Astrocyte of the spinal cord (primary cell): Measurements from ENCODE around the gene PRKD1.
"Not testable (repeated sequence)": the region's sequence is repeated elsewhere in the genome, so short reads cannot be mapped to it uniquely, and the experiment has no call there.

ENCODE experiments used
- DNase-seq: peaks from one replicate; pipeline ENCODE4 v3.0.0; 2011; ENCODE audit warnings: low read depth, low spot score
- H3K4me3 ChIP-seq: 2 replicates; pipeline ENCODE4 v1.5.1; 2011; ENCODE audit warnings: low read depth, mild to moderate bottlenecking, low read length, moderate library complexity
- in situ Hi-C: cut with HindIII; loops from 2 replicates; pipeline ENCODE4 v1.10.0; 2017; ENCODE audit warnings: low sequenced_read_pairs
- TF ChIP-seq, protein P1 (sequence below): IDR thresholded peaks from 2 replicates; pipeline ENCODE4 v1.5.1; 2012; ENCODE audit warnings: low read depth, mild to moderate bottlenecking, low read length, inconsistent platforms

PRKD1 gene

DNA sequence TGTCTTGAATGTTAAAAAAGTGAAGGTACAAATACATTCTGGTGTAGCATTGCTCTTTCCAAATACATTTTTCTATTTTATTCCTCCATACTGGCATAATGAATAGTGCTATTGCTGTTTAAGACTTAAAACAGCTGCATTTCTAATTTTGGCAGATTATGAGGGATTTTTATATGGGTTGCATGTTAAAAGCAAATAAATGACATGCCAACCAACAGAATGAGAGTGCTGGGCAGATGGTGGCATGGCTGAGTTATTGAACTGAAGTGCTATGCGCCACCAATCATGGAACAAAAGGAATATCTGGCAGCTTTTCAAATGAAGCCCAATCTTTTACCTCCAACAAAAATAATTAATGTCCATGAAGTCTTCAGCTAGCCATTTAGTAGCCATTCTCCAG, 215.0 kb downstream of the PRKD1 start:
- in situ Hi-C loops = no loop called here
- no peak for DNase-seq
- no peak overlapping the region for H3K4me3 ChIP-seq
- TF ChIP-seq, protein P1, sequence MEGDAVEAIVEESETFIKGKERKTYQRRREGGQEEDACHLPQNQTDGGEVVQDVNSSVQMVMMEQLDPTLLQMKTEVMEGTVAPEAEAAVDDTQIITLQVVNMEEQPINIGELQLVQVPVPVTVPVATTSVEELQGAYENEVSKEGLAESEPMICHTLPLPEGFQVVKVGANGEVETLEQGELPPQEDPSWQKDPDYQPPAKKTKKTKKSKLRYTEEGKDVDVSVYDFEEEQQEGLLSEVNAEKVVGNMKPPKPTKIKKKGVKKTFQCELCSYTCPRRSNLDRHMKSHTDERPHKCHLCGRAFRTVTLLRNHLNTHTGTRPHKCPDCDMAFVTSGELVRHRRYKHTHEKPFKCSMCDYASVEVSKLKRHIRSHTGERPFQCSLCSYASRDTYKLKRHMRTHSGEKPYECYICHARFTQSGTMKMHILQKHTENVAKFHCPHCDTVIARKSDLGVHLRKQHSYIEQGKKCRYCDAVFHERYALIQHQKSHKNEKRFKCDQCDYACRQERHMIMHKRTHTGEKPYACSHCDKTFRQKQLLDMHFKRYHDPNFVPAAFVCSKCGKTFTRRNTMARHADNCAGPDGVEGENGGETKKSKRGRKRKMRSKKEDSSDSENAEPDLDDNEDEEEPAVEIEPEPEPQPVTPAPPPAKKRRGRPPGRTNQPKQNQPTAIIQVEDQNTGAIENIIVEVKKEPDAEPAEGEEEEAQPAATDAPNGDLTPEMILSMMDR = no peak

DNA sequence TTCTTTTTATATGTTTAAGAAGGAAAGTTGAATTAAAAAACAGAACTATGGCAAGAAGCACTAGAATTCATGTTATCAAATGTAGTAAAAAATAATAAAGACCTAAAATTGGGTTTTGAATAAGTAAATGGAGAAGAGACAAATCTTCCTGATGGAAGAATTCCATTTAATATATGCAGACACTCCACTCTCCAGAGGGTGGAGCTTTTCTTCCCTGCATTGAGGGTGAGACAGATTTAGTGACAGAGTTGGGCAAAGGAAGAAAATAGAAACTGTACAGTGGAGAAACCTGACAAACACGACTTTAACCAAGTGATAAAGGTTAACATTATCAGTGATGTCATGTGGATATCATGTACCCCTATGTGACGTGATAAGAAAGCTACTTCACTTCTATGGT, 217.6 kb downstream of the PRKD1 start:
- in situ Hi-C loops = no loop called here
- DNase-seq = no peak
- TF ChIP-seq, protein P1 = peak; percentile 40
- H3K4me3 ChIP-seq = no peak overlapping the region

DNA sequence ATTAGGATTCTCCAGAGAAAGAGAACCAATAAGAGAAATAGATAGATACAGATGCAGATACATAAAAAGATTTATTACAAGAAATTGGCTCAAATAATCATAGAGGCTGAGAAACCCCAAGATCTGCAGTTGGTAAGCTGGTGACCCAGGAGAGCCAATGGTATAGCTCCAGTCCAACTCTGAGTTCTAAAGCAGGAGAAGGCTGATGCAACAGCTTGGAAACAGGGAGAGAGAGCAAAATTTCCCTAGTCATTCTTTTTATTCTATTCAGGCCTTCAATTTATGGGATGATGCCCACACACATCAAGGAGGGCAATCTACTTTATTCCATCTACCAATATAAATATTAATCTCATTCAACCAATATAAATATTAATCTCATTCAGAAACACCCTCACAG, 218.2 kb downstream of the PRKD1 start:
- in situ Hi-C loops = no loop called here
- no peak overlapping the region for H3K4me3 ChIP-seq
- no peak for DNase-seq
- TF ChIP-seq, protein P1 = no peak

DNA sequence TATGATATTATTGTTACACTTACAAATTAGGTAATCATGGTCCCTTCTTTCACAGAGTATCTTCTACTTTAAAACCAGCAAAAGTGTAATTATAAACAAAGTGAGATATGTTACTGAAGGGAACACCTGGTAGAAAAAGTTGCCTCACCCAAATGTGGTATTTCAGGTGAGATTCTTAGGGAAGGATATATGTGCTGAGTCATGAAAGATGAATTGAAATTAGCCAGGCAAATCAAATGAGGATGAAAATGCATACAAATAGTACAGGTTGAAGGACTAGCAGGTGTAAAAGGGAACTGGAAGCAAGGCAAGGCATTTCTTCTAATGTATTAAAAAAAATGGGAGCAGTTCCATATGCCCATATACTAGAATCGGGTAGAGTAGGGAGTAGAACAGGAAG, 220.9 kb downstream of the PRKD1 start:
- TF ChIP-seq, protein P1 = no peak
- no peak for DNase-seq

DNA sequence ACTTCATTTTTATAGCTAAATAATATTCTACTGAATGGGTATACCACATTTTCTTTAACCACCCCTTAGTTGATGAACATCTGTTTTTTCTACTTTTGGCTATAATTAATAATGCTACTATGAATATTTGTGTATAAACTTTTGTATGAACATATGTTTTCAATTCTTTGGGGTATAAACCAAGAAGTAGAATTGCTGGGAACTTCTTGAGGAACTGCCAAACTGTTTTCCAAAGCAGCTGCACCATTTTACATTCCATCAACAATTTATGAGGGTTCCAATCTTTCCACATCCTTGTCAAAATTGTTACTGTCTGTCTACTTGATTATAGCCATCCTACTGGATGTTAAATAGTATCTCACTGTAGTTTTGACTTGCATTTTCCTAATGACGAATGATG, 221.8 kb downstream of the PRKD1 start:
- in situ Hi-C loops = no loop called here
- TF ChIP-seq, protein P1 = no peak
- DNase-seq = no peak
- no peak overlapping the region for H3K4me3 ChIP-seq

More for the DNA sequence above, 220.9 kb downstream of the PRKD1 start:
- H3K4me3 ChIP-seq = no peak overlapping the region
- in situ Hi-C loops = no loop called here

DNA sequence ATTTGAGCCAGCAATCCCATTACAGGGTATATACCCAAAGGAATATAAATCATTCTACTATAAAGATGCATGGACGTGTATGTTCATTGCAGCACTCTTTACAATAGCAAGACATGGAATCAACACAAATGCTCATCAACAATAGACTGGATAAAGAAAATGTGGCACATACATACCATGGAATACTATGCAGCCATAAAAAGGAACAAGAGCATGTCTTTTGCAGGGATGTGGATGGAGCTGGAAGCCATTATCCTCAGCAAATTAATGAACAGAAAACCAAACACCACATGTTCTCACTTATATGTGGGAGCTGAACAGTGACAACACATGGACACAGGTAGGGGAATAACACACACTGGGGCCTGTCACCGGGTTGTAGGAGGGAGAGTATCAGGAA, 238.1 kb downstream of the PRKD1 start:
- DNase-seq, in situ Hi-C loops, H3K4me3 ChIP-seq: not testable (repeated sequence)

DNA sequence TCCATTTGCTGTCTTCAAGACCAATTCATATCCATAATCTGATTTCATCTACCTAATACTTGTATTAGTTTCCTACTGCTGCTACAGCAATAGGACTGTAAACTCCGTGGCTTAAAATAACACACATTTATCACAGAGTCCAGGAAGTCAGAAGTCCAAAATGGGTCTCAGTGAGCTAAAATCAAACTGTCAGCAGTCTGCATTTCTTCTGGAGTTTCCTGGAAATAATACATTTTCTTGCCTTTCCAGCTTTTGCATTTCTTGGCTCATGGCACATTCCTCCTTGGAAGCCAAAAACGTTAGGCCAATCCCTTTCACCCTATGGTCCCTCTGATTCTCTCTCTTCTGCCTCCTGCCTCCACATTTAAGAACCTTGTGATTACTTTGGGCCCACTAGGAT, 239.8 kb downstream of the PRKD1 start:
- H3K4me3 ChIP-seq = no peak overlapping the region
- in situ Hi-C loops = no loop called here
- no peak for DNase-seq
- TF ChIP-seq, protein P1 = no peak
